ENCODE data around the gene LSM7.
"Not testable (repeated sequence)": the region's sequence is repeated elsewhere in the genome, so short reads cannot be mapped to it uniquely, and the experiment has no call there.

Gene LSM7

GRCh38 chr19:2287585-2288337 is 40.6 kb downstream of the LSM7 start:
- Mint-ChIP-seq H3K27ac (peak overlapping the region; percentile 17), H3K27me3 (no peaks in the 10 kb centered on the region), H3K4me1 (peaks cover 23% of the 10 kb centered on the region), H3K4me3 (no peak overlapping the region), H3K36me3 (no peaks in the 10 kb centered on the region), H3K9me3 (no peaks in the 10 kb centered on the region)

DNA sequence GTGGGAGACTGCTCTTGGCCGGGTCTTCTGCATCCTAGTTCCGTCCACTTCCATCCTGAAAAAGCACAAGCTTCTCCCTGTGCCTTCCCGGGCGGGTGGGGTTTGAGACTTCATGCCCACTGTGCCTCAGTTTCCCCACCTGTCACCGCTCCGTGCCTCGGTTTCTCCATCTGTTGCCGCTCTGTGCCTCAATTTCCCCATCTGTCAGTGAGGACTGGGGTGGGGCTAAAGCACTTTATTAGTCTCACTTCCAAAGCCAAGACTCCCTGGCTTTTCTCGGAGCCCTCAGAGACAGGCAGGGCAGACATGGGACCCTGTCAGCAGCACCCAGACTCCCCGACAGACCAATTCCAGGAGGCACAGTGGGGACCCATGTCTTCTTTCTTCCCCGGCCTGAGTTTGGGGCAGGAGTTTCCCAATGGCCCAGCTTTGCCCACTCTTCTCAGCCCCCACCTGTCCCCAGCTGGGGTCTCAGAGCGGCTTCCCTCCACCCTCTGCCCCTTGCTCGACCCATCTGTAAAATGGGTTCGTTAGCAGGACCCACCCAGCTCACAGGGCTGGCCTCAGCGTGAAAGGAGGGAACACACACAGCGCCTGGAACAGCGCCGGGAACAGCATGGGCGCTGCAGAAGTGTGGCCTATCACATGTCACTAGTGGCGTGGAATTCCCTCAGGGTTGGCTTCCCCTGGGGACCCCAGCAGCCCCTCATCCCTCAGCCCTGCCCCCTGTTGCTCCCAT is 41.8 kb downstream of the LSM7 start:
- Mint-ChIP-seq H3K4me1 (peaks cover 24% of the 10 kb centered on the region), H3K9me3 (no peaks in the 10 kb centered on the region), H3K4me3 (no peak overlapping the region), H3K36me3 (no peaks in the 10 kb centered on the region), H3K27me3 (no peaks in the 10 kb centered on the region), H3K27ac (no peak overlapping the region)

DNA sequence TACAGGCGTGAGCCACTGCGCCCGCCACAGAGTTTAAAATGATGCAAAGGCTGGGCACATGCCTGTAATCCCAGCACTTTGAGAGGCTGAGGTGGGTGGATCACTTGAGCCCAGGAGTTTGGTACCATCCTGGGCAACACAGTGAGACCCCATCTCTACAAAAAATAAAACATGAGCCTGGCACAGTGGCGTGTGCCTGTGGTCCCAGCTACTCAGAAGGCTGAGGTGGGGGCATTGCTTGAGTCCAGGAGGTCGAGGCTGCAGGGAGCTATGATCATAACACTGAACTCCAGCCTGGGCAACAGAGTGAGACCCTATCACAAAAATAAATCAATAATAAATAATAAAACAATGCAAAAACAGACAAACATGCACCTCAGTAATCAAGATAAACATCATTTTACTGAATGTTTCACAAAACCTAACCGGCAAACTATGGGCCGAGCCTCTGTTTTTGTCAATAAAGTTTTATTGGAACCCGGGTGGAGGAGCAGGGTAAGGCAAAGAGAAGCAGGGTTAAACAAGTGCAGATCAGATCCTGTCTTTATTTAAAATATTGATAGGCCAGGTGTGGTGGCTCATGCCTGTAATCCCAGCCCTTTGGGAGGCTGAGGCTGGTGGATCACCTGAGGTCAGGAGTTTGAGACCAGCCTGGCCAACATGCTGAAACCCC is 44.4 kb downstream of the LSM7 start:
- no peaks in the 10 kb centered on the region for H3K36me3 Mint-ChIP-seq
- H3K4me3 Mint-ChIP-seq, result no peak overlapping the region
- peak overlapping the region; percentile 46 for H3K27ac Mint-ChIP-seq
- peaks cover 13% of the 10 kb centered on the region for H3K4me1 Mint-ChIP-seq
- H3K9me3 Mint-ChIP-seq, result no peaks in the 10 kb centered on the region
- no peaks in the 10 kb centered on the region for H3K27me3 Mint-ChIP-seq

DNA sequence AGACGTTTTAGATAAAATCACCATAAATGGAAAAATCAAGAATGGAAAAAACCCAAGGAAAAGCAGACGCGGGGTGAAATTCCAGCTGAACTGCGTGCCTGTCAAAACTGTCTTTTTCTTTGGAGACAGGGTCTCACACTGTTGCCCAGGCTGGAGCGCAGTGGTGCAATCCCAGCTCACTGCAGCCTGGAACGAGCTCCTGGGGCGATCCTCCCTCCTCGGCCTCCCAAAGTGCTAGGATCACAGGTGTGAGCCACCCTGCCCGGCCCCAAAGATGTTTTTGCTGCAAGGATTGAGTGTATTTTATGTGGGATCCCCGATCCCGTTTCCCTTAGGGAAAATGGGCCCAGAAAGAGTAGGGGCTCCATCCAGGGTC is 45.5 kb downstream of the LSM7 start:
- peaks cover 5% of the 10 kb centered on the region for H3K4me1 Mint-ChIP-seq
- H3K36me3 Mint-ChIP-seq, result no peaks in the 10 kb centered on the region
- H3K4me3 Mint-ChIP-seq, result peak overlapping the region; percentile 64
- H3K9me3 Mint-ChIP-seq, result no peaks in the 10 kb centered on the region
- H3K27me3 Mint-ChIP-seq, result no peaks in the 10 kb centered on the region
- H3K27ac Mint-ChIP-seq, result no peak overlapping the region

DNA sequence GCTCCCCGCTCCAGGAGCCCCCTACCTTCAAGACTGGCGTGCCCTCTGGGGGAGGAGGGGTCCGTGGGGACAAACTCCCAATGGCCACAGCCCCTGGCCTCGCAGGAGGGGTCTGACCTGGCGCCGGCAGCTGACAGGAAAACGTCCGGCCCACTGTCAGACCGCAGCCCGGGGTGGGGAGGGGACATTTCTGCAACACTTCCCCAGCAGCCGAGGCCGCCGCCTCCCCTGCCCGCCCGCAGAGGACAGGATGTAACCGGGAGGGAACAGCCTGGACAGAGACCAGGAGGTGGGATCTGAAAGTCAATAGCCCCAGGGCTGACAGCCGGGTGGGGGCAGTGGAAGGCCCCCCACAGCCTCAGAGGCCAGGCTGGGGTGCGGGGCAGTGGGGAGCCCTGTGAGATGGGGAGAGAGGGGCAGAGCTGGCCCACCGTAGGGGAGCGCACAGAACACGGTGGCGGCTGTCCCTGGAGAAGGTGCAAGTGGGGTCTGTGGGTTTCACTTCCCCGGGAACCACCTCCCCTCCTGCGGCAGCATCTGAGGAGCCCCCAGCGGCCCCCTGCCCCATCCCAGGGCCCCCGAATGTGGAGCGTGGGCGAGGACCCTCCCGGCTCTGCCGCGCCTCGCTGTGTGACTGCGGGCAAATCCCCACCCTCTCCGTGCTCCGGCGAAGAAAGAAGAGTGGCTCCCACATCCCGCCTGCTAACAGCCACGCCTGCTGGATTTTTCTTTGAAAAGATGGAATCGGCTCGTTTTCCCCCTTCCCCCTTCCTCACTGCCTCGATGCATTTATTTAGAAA is 46.1 kb downstream of the LSM7 start, which contains the start of gene PEAK3:
PEAK3 (minus strand) TSS at position 114 of the 800 bp plus-strand sequence. CDS start 1,244 bp downstream, outside the sequence.
- Mint-ChIP-seq H3K4me3 (peak within 1 kb of the TSS; percentile 72), H3K4me1 (peaks cover 5% of the 10 kb centered on the region)

GRCh38 chr19:2281265-2282061 is 46.9 kb downstream of the LSM7 start:
- not testable (repeated sequence) for H3K27me3 Mint-ChIP-seq, H3K36me3 Mint-ChIP-seq, H3K9me3 Mint-ChIP-seq, H3K4me1 Mint-ChIP-seq, H3K27ac Mint-ChIP-seq
- peak overlapping the region; percentile 72 for H3K4me3 Mint-ChIP-seq

More for the DNA sequence above, 46.1 kb downstream of the LSM7 start, which contains the start of gene PEAK3:
- H3K27me3 Mint-ChIP-seq, result no peaks in the 10 kb centered on the region
- H3K27ac Mint-ChIP-seq, result no peak within 1 kb of the TSS
- H3K9me3 Mint-ChIP-seq, result no peaks in the 10 kb centered on the region
- H3K36me3 Mint-ChIP-seq, result no peaks in the 10 kb centered on the region

DNA sequence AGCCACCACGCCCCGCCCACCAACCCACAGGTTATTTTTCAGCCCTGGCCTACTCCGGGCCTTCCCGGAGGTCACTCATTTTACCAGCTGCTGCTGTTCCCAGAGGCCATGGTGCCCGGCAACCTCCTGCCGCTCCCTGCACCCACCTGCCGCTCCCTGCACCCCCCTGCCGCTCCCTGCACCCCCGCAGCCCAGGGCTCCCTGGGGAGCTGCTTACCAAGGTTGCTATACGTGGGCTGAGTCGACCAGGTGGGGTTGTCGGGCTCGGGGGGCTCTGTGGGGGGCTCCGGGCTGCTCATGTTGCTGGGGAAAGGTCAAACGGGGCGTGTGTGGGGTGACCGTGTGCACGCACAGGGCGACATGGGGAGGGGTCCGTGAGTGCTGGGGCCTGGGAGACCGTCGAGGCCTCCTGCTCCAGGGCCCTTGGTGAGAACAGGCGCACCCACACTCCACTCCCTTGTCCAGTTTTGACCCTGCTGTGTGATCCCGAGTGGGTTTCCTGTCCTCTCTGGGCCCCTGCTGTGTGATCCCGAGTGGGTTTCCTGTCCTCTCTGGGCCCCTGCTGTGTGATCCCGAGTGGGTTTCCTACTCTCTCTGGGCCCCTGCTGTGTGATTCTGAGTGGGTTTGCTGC is 47.6 kb downstream of the LSM7 start:
- Mint-ChIP-seq H3K27ac (no peak overlapping the region), H3K4me3 (no peak overlapping the region), H3K4me1 (peaks cover 5% of the 10 kb centered on the region)

GRCh38 chr19:2278459-2279158 is 49.8 kb downstream of the LSM7 start:
- H3K27me3 Mint-ChIP-seq, result no peaks in the 10 kb centered on the region
- no peak overlapping the region for H3K4me3 Mint-ChIP-seq
- no peaks in the 10 kb centered on the region for H3K9me3 Mint-ChIP-seq
- H3K36me3 Mint-ChIP-seq, result peaks cover 3% of the 10 kb centered on the region
- peaks cover 19% of the 10 kb centered on the region for H3K4me1 Mint-ChIP-seq
- no peak overlapping the region for H3K27ac Mint-ChIP-seq

More for the DNA sequence above, 47.6 kb downstream of the LSM7 start:
- no peaks in the 10 kb centered on the region for H3K9me3 Mint-ChIP-seq
- H3K27me3 Mint-ChIP-seq, result no peaks in the 10 kb centered on the region
- H3K36me3 Mint-ChIP-seq, result no peaks in the 10 kb centered on the region

- H3K9me3 Mint-ChIP-seq, result no peaks in the 10 kb centered on the region
- H3K36me3 Mint-ChIP-seq, result peaks cover 6% of the 10 kb centered on the region
- peaks cover 20% of the 10 kb centered on the region for H3K4me1 Mint-ChIP-seq
- no peak overlapping the region for H3K4me3 Mint-ChIP-seq
- no peak overlapping the region for H3K27ac Mint-ChIP-seq
- no peaks in the 10 kb centered on the region for H3K27me3 Mint-ChIP-seq
Observed at GRCh38 chr19:2277138-2277537, 51.2 kb downstream of the LSM7 start.

DNA sequence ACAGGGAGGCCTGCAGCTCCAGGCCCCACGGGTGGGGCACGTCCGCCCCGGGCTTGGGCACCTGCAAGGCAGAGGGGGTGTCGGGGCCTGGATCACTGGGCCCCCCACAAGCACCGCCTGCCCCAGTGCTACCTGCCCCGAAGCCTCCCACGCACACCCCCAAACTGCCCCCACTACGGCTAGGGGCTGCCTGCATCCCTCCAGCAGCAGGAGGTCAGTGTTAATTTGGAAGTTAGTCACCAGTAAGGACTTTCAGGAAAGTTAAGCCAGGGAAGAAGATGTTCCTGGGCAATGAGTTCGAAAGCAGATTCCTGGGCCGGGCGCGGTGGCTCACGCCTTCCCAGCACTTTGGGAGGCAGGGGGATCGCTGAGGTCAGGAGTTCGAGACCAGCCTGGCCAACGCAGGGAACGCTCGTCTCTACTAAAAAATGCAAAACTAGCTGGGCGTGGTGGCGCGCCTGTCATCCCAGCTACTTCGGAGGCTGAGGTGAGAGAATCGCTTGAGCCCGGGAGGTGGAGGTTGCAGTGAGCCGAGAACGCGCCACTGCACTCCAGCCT is 51.9 kb downstream of the LSM7 start:
- Mint-ChIP-seq H3K4me1 (peaks cover 24% of the 10 kb centered on the region), H3K4me3 (no peak overlapping the region), H3K9me3 (no peaks in the 10 kb centered on the region), H3K36me3 (peaks cover 9% of the 10 kb centered on the region), H3K27me3 (no peaks in the 10 kb centered on the region), H3K27ac (peak overlapping the region; percentile 23)

DNA sequence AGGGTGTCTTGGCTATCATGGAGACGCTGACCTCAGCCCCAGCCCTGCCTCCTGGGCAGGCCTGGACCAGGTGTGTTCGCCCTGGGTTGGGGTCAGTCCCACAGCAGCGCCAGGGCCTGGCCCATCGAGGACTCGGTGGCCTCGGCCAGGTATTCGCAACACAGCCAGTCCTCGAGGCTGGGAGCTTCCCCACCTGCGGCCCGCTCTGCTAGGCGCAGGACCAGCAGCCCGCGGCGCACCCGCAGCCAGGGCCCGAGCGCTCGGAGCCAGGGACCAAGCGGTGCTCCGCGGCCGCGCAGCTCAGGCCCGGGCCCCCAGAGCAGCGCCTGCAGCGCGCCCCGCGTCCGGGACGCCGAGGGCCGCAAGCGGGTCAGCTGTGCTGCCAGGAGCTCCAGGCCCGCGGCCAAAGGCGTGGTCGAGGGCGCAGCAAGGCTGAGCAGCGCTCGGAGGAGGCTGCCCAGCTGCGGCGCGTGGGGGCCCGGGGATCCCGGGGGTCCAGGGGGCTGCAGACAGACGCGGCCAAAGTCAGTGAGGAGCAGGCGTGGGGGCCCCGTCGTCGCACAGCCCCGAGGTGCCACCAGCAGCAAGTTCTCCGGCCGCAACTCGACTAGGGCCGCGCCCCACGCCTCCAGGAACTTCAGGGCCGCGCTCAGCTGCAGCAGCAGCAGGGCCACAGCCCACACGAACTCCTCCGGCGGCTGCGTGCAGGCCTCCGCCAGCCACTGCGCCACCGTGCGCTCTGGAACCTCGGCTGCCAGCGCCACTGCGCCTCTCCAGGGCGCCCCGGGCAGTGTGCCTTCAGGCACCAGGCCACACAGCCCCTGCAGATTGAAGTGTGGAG is 52.6 kb downstream of the LSM7 start:
- Mint-ChIP-seq H3K9me3 (no peaks in the 10 kb centered on the region), H3K36me3 (peaks cover 11% of the 10 kb centered on the region), H3K27ac (no peak overlapping the region), H3K4me3 (no peak overlapping the region), H3K27me3 (no peaks in the 10 kb centered on the region), H3K4me1 (peaks cover 25% of the 10 kb centered on the region)

- Mint-ChIP-seq H3K4me1 (peaks cover 25% of the 10 kb centered on the region), H3K27me3 (no peaks in the 10 kb centered on the region), H3K36me3 (peaks cover 11% of the 10 kb centered on the region), H3K27ac (peak overlapping the region; percentile 87), H3K4me3 (peak overlapping the region; percentile 7), H3K9me3 (no peaks in the 10 kb centered on the region)
Observed at GRCh38 chr19:2274931-2275535, 53.4 kb downstream of the LSM7 start.

All from activated naive CD4-positive, alpha-beta T cell treated with anti-CD3 and anti-CD28 coated beads, Interleukin-2, amount 50 U/mL, for 24 hours (primary cell).